ENCODE measurements around the gene PRPF6. TPM values are rescaled to one million over a fixed set of nuclear protein-coding genes. Genes with fewer than 3 reads are reported as not detected.
A peak's percentile ranks its signal among the peaks of the same experiment; 100 is the strongest.

PRPF6 gene
- total and polyA plus RNA-seq, 2 of the 13 experiments (the other 11 are each of a cell fraction or from before 2014, with no cell fraction given) = 63.7 to 101 TPM

DNA sequence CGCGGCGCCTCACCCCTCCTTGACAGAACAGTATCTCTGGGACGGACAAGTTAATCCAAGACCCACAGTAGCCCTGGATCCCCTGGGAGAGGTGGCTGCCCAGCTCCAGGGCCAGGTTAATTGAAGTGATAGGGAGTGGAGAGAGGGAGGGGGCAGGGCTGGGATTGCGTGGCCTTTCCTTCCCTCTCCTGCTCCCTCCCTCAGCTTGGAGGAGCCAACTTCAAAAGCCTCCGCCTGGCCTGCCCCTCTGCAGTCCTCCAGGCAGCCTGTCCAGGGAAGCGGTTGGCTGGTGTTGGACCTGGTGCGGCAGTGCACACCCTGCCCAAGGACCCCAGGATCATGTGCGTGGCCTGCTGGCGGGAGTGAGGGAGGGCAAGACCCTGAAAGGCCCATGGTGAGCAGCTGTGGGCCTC is 55.0 kb downstream of the PRPF6 start, which contains the start of gene C20orf204 (continued):
- TF ChIP-seq, protein P1, sequence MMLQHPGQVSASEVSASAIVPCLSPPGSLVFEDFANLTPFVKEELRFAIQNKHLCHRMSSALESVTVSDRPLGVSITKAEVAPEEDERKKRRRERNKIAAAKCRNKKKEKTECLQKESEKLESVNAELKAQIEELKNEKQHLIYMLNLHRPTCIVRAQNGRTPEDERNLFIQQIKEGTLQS (CRISPR knock-in tag; IDR thresholded peaks at IDR 0.05) = peak; percentile 78
- no peak; the same call in 1 of the 2 replicates for TF ChIP-seq MIER2 (CRISPR knock-in tag; IDR thresholded peaks at IDR 0.05)
- TF ChIP-seq EEA1 (CRISPR knock-in tag; IDR thresholded peaks at IDR 0.05; ENCODE audit: borderline replicate concordance) = 0 out of 2 replicates have a peak, but pooled peaks have one; percentile 54
- TF ChIP-seq NFKB2 (CRISPR knock-in tag; IDR thresholded peaks at IDR 0.05; ENCODE audit: borderline replicate concordance) = peak; percentile 75; the same call in 1 of the 2 replicates
- TF ChIP-seq, protein P2, sequence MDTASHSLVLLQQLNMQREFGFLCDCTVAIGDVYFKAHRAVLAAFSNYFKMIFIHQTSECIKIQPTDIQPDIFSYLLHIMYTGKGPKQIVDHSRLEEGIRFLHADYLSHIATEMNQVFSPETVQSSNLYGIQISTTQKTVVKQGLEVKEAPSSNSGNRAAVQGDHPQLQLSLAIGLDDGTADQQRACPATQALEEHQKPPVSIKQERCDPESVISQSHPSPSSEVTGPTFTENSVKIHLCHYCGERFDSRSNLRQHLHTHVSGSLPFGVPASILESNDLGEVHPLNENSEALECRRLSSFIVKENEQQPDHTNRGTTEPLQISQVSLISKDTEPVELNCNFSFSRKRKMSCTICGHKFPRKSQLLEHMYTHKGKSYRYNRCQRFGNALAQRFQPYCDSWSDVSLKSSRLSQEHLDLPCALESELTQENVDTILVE (CRISPR knock-in tag; IDR thresholded peaks at IDR 0.05) = peak; percentile 71; the same call in 1 of the 2 replicates
- TF ChIP-seq PRMT3 (CRISPR knock-in tag; IDR thresholded peaks at IDR 0.05; ENCODE audit: borderline replicate concordance, low read depth) = no peak
- TF ChIP-seq, protein P3, sequence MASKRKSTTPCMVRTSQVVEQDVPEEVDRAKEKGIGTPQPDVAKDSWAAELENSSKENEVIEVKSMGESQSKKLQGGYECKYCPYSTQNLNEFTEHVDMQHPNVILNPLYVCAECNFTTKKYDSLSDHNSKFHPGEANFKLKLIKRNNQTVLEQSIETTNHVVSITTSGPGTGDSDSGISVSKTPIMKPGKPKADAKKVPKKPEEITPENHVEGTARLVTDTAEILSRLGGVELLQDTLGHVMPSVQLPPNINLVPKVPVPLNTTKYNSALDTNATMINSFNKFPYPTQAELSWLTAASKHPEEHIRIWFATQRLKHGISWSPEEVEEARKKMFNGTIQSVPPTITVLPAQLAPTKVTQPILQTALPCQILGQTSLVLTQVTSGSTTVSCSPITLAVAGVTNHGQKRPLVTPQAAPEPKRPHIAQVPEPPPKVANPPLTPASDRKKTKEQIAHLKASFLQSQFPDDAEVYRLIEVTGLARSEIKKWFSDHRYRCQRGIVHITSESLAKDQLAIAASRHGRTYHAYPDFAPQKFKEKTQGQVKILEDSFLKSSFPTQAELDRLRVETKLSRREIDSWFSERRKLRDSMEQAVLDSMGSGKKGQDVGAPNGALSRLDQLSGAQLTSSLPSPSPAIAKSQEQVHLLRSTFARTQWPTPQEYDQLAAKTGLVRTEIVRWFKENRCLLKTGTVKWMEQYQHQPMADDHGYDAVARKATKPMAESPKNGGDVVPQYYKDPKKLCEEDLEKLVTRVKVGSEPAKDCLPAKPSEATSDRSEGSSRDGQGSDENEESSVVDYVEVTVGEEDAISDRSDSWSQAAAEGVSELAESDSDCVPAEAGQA (IDR thresholded peaks at IDR 0.05; ENCODE audit: low read depth) = peak; percentile 62; the same call in 1 of the 2 replicates
- TF ChIP-seq, protein P3 (CRISPR knock-in tag; IDR thresholded peaks at IDR 0.05; ENCODE audit: borderline replicate concordance) = no peak
- TF ChIP-seq, protein P4, sequence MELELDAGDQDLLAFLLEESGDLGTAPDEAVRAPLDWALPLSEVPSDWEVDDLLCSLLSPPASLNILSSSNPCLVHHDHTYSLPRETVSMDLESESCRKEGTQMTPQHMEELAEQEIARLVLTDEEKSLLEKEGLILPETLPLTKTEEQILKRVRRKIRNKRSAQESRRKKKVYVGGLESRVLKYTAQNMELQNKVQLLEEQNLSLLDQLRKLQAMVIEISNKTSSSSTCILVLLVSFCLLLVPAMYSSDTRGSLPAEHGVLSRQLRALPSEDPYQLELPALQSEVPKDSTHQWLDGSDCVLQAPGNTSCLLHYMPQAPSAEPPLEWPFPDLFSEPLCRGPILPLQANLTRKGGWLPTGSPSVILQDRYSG (CRISPR knock-in tag; IDR thresholded peaks at IDR 0.05) = no peak
- TF ChIP-seq ZSCAN9 (CRISPR knock-in tag; IDR thresholded peaks at IDR 0.05; ENCODE audit: borderline replicate concordance) = no peak; the same call in 1 of the 2 replicates
- TF ChIP-seq, protein P5, sequence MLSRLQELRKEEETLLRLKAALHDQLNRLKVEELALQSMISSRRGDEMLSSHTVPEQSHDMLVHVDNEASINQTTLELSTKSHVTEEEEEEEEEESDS (CRISPR knock-in tag; IDR thresholded peaks at IDR 0.05; ENCODE audit: borderline replicate concordance) = no peak
- TF ChIP-seq EP300 (IDR thresholded peaks at IDR 0.05; ENCODE audit: low read depth in 2 of 2, low read length in 2 of 2) = peak; percentile 15 to 48; a peak in 1 of 4 replicates
- peak; percentile 74 for TF ChIP-seq EP300 (CRISPR knock-in tag; IDR thresholded peaks at IDR 0.05; ENCODE audit: borderline replicate concordance)
- TF ChIP-seq KDM1A (CRISPR knock-in tag; IDR thresholded peaks at IDR 0.05) = no peak
- TF ChIP-seq FOSL2 (CRISPR knock-in tag; IDR thresholded peaks at IDR 0.05) = peak; percentile 55; the same call in 1 of the 2 replicates
- TF ChIP-seq NFE2L2 (IDR thresholded peaks at IDR 0.05; ENCODE audit: low read length) = no peak
- no peak for TF ChIP-seq TMF1 (CRISPR knock-in tag; IDR thresholded peaks at IDR 0.05; ENCODE audit: low read depth)
- peak; percentile 63; the same call in 1 of the 2 replicates for TF ChIP-seq GATA4 (IDR thresholded peaks at IDR 0.05; ENCODE audit: borderline replicate concordance, low read depth)
- TF ChIP-seq PCBP1 (IDR thresholded peaks at IDR 0.05; ENCODE audit: borderline replicate concordance, low read depth, low read length) = peak; percentile 97
- TF ChIP-seq SYNCRIP (IDR thresholded peaks at IDR 0.05; ENCODE audit: insufficient read depth, low read depth, low read length) = no peak
- 0 out of 2 replicates have a peak, but pooled peaks have one; percentile 57 for TF ChIP-seq ZIK1 (CRISPR knock-in tag; IDR thresholded peaks at IDR 0.05; ENCODE audit: borderline replicate concordance, low read depth)
- TF ChIP-seq, protein P6, sequence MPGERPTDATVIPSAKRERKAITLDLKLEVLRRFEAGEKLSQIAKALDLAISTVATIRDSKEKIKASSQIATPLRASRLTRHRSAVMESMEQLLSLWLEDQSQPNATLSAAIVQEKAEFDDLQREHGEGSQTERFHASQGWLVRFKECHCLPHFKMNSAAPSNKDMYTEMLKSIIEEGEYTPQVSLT (CRISPR knock-in tag; IDR thresholded peaks at IDR 0.05; ENCODE audit: borderline replicate concordance, low read depth) = no peak; the same call in 1 of the 2 replicates

Data from HepG2 (cell line).